Measurements from ENCODE around the gene DEFB124. TPM values are rescaled to one million over a fixed set of nuclear protein-coding genes. Genes with fewer than 3 reads are reported as not detected.

The DEFB124 gene
- total RNA-seq: not detected in 2 replicates

GRCh38 chr20:31474758-31475427, at the start of gene DEFB124, which contains the start of gene REM1:
DEFB124 (minus strand) TSS chr20:31475127; CDS start chr20:31473013, 2,114 bp downstream.
REM1 (plus strand) TSS chr20:31475288; CDS start chr20:31476446, 1,158 bp downstream.

DNA sequence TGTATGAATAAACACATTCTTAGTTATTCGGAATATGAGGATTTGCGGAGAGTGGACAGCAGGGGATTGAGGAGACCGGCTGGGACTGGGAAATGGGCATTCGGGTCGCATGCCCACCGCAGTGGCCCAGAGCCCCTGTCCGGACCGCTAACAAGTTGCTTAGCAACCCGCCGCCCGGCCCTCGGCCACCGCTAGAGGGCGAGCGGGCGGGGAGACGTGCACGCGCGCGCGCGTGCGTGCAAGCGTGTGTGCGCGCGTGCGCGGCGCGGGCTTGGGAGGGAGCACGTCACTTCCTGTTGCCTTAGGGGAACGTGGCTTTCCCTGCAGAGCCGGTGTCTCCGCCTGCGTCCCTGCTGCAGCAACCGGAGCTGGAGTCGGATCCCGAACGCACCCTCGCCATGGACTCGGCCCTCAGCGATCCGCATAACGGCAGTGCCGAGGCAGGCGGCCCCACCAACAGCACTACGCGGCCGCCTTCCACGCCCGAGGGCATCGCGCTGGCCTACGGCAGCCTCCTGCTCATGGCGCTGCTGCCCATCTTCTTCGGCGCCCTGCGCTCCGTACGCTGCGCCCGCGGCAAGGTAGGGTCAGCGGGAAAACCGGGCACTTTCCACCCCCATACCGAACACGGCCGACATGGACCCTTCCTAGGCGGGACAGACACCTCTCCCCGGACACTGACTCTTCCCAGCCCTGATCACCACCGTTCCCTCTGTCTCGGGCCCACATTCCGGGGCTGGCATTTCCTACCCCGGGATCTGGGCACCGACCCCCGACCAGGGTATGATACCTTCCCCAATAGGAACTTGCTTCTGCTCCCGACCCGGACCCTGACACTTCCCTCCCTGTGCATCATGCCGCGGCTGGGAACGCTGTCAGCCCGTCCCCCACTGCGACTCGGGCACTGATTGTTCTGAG, 39.5 kb upstream of the DEFB124 start, which contains the start of gene HM13:
HM13 (plus strand) TSS at position 289 of the 918 bp plus-strand sequence; CDS start at position 399, 110 bp downstream.

GRCh38 chr20:31440012-31440659, 34.8 kb downstream of the DEFB124 start, which contains the start of gene DEFB123:
DEFB123 (plus strand) TSS chr20:31440632; CDS start chr20:31440699, 67 bp downstream.

Other genes with a start within 250 kb of the DEFB124 start
- gene DEFB115, start 217.5 kb downstream of the DEFB124 start, total RNA-seq: not detected in 2 replicates
- not detected in 2 replicates for gene DEFB116, start 166.5 kb downstream of the DEFB124 start, total RNA-seq
- not detected in 2 replicates for gene DEFB118, start 106.5 kb downstream of the DEFB124 start, total RNA-seq
- not detected in 2 replicates for gene DEFB119, start 84.5 kb downstream of the DEFB124 start, total RNA-seq
- not detected in 2 replicates for gene DEFB121, start 68.9 kb downstream of the DEFB124 start, total RNA-seq
- not detected in 2 replicates for gene DEFB123, start 34.5 kb downstream of the DEFB124 start, total RNA-seq
- gene REM1, start 161 bp upstream of the DEFB124 start, total RNA-seq: not detected in 2 replicates
- 70.8 and 89.3 TPM in 2 replicates for gene HM13, start 39.3 kb upstream of the DEFB124 start, total RNA-seq
- 370 and 375 TPM in 2 replicates for gene ID1, start 130.2 kb upstream of the DEFB124 start, total RNA-seq
- gene COX4I2, start 162.8 kb upstream of the DEFB124 start, total RNA-seq: not detected in 2 replicates
- 122 and 130 TPM in 2 replicates for gene BCL2L1, start 247.7 kb upstream of the DEFB124 start, total RNA-seq

Measured in bronchus fibroblast of lung (primary cell).